Measurements from ENCODE around the gene RASL10B. TPM values are rescaled to one million over a fixed set of nuclear protein-coding genes. Genes with fewer than 3 reads are reported as not detected.

RASL10B gene
- total RNA-seq, 1 experiment from 2014 or later, result 4.3 TPM

DNA sequence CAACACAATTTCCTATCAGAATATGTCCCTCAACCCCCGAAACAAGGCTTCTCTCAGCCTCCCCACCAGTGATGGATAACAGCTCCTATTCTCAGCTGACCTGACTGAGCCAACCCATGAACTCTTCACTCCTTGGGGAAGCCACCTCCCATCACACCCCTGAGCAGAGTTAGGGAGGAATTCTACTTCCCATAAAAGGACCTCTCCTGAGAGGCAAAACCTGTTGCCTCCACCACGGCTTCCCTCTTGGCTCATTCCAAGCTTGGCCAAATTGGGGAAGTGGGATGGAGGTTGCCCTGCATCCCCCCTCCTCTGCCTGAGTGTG lies 5.7 kb upstream of the RASL10B start:
- intact Hi-C loops (cut with micrococcal nuclease; ENCODE audit: unreplicated experiment) (no loop called here), in situ Hi-C loops (cut with HindIII; ENCODE audit: low pct_unique_long_range_greater_than_20kb, low sequenced_read_pairs) (no loop called here)
- TF ChIP-seq CTCF (IDR thresholded peaks at IDR 0.05) (no peak), TCF7L2 (IDR thresholded peaks at IDR 0.05; ENCODE audit: low read depth, low read length) (no peak), SIN3A (IDR thresholded peaks at IDR 0.05; ENCODE audit: borderline replicate concordance, insufficient read depth, low read depth, low read length) (no peak), REST (IDR thresholded peaks at IDR 0.05; ENCODE audit: insufficient read depth in 1 of 2, low read depth in 2 of 2, low read length in 1 of 2) (no peak), POLR2AphosphoS5 (IDR thresholded peaks at IDR 0.05; ENCODE audit: low read depth, low read length) (no peak)
- H3K36me3 ChIP-seq (ENCODE audit: control insufficient read depth, insufficient read depth, low read length), result peaks cover 35% of the 10 kb centered on the region
- peaks cover 6% of the 10 kb centered on the region for H3K4me1 ChIP-seq (ENCODE audit: control insufficient read depth, insufficient read depth, low read length)
- no peak overlapping the region for H3K27ac ChIP-seq (ENCODE audit: low read length)
- H3K9me3 ChIP-seq (ENCODE audit: control insufficient read depth, insufficient read depth, low read depth, low read length), result no peaks in the 10 kb centered on the region
- H3K27me3 ChIP-seq (ENCODE audit: control insufficient read depth, insufficient read depth, low read length), result no peaks in the 10 kb centered on the region
- DNase-seq (ENCODE audit: low read depth, low spot score) (no peak), ATAC-seq (no peak)
- ChIA-PET CTCF (no interaction called here), POLR2A (no interaction called here)
- BruUV-seq (replicated peaks), result no TSS peak
- no peak overlapping the region for H3K4me3 ChIP-seq (ENCODE audit: low read depth in 2 of 2, low read length in 2 of 2)

DNA sequence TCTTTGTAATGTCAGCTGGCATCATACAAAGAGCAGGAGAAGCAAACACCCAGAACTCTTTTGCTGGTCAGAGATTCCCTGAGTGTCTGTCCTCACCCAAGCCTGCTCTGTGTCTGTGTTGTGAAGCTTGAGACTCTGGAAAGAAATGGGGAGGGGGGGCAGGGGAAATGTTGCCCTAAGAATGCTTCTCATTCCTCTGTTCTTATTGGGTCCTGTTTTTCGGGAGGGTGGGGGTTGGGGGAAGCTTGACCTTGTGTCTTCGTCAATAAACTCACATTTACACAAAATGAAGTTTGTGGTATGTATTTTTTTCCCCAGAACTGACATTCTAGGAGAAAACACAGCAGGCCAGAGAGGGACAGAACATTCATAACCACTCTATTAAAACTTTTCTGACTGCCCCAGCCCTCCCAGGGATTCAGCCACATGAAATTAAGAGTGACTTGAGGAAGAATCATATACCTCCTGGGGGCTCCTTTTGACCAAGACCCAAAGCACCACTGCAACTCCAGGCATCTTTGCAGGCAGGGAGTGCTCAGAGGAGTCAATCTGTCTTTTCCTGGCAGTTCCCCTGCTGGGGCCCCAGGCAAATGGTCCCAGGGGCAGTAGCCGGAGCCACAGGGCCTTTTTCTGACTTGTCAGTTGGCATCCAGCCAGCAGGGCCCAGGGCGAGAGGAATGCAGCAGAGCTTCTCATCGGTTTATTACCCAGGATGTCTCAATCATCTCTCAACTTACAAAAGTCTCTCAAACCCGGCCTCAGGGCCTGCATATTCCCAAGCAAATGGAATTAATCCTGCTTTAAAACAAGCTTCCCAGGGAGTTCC lies 5.1 kb upstream of the RASL10B start:
- ATAC-seq (no peak), DNase-seq (ENCODE audit: low read depth, low spot score) (no peak)
- BruUV-seq (replicated peaks), result no TSS peak
- no peaks in the 10 kb centered on the region for H3K27me3 ChIP-seq (ENCODE audit: control insufficient read depth, insufficient read depth, low read length)
- TF ChIP-seq SIN3A (IDR thresholded peaks at IDR 0.05; ENCODE audit: borderline replicate concordance, insufficient read depth, low read depth, low read length) (no peak), TCF7L2 (IDR thresholded peaks at IDR 0.05; ENCODE audit: low read depth, low read length) (no peak), REST (IDR thresholded peaks at IDR 0.05; ENCODE audit: insufficient read depth in 1 of 2, low read depth in 2 of 2, low read length in 1 of 2) (no peak), POLR2AphosphoS5 (IDR thresholded peaks at IDR 0.05; ENCODE audit: low read depth, low read length) (no peak), CTCF (IDR thresholded peaks at IDR 0.05) (no peak)
- POLR2A ChIA-PET, result interaction anchor here (0.6 kb wide), 1 partner anchor 138 kb away, joined by 4 read pairs; no protein-coding TSS in a partner anchor
- CTCF ChIA-PET, result no interaction called here
- intact Hi-C loops (cut with micrococcal nuclease; ENCODE audit: unreplicated experiment) (no loop called here), in situ Hi-C loops (cut with HindIII; ENCODE audit: low pct_unique_long_range_greater_than_20kb, low sequenced_read_pairs) (no loop called here)
- H3K9me3 ChIP-seq (ENCODE audit: control insufficient read depth, insufficient read depth, low read depth, low read length), result no peaks in the 10 kb centered on the region
- H3K4me3 ChIP-seq (ENCODE audit: low read depth in 2 of 2, low read length in 2 of 2), result no peak overlapping the region
- H3K4me1 ChIP-seq (ENCODE audit: control insufficient read depth, insufficient read depth, low read length), result peaks cover 11% of the 10 kb centered on the region
- peaks cover 33% of the 10 kb centered on the region for H3K36me3 ChIP-seq (ENCODE audit: control insufficient read depth, insufficient read depth, low read length)
- H3K27ac ChIP-seq (ENCODE audit: low read length), result no peak overlapping the region

Data from Panc1 (cell line).